HK-2 (cell line): ENCODE data around the gene IMPACT.

Experiments used
- DNase-seq: peaks from one replicate; pipeline ENCODE4 v3.0.0-alpha.2; 2018; ENCODE audit not compliant: unreplicated experiment

The IMPACT gene

GRCh38 chr18:24421831-24422230, 4.6 kb upstream of the IMPACT start:
- DNase-seq, result no peak

GRCh38 chr18:24426073-24426397, 435 bp upstream of the IMPACT start:
- no peak for DNase-seq

GRCh38 chr18:24427484-24427883, 1.0 kb downstream of the IMPACT start:
- peak; percentile 1 for DNase-seq

- no peak for DNase-seq
These were observed 2.2 kb downstream of the IMPACT start for GRCh38 chr18:24428709-24429108.

GRCh38 chr18:24429188-24429587, 2.7 kb downstream of the IMPACT start:
- no peak for DNase-seq

GRCh38 chr18:24432618-24433017, 6.1 kb downstream of the IMPACT start:
- DNase-seq, result no peak

GRCh38 chr18:24436939-24437338, 10.5 kb downstream of the IMPACT start:
- no peak for DNase-seq

GRCh38 chr18:24443870-24444269, 17.4 kb downstream of the IMPACT start:
- no peak for DNase-seq

GRCh38 chr18:24446453-24446852, 20.0 kb downstream of the IMPACT start:
- no peak for DNase-seq

- DNase-seq, result no peak
These were observed 20.6 kb downstream of the IMPACT start for GRCh38 chr18:24446953-24447538.

GRCh38 chr18:24447961-24448360, 21.5 kb downstream of the IMPACT start:
- DNase-seq, result no peak

GRCh38 chr18:24456549-24456948, 30.1 kb downstream of the IMPACT start:
- no peak for DNase-seq

- no peak for DNase-seq
These were observed 33.3 kb downstream of the IMPACT start for GRCh38 chr18:24459772-24460171.

GRCh38 chr18:24460388-24460787, 33.9 kb downstream of the IMPACT start, which contains the start of gene HRH4:
HRH4 (plus strand) TSS chr18:24460637; CDS start chr18:24460729, 92 bp downstream.
- no peak for DNase-seq

GRCh38 chr18:24461996-24462395, 35.5 kb downstream of the IMPACT start:
- no peak for DNase-seq

- DNase-seq, result no peak
These were observed 36.6 kb downstream of the IMPACT start for GRCh38 chr18:24462838-24463775.

GRCh38 chr18:24465486-24465885, 39.0 kb downstream of the IMPACT start:
- DNase-seq, result no peak

GRCh38 chr18:24466771-24467170, 40.3 kb downstream of the IMPACT start:
- no peak for DNase-seq

- DNase-seq, result no peak
These were observed 43.6 kb downstream of the IMPACT start for GRCh38 chr18:24470022-24470618.

- no peak for DNase-seq
These were observed 44.3 kb downstream of the IMPACT start for GRCh38 chr18:24470805-24471204.

GRCh38 chr18:24472591-24472990, 46.1 kb downstream of the IMPACT start:
- DNase-seq, result no peak

GRCh38 chr18:24474406-24474805, 47.9 kb downstream of the IMPACT start:
- no peak for DNase-seq
